Neutrophil (primary cell): ENCODE results near the gene DAPK1.

Experiments
- H3K27ac ChIP-seq: fragments of 200-600 bp; sonication (generic); 2 replicates; pipeline ENCODE4 v1.5.1; 2016; ENCODE audit warnings: mild to moderate bottlenecking, moderate library complexity
- H3K27me3 ChIP-seq: fragments of 200-600 bp; sonication (generic); 2 replicates; pipeline ENCODE4 v1.6.0; 2016; ENCODE audit warnings: mild to moderate bottlenecking
- H3K36me3 ChIP-seq: fragments of 200-600 bp; sonication (generic); 2 replicates; pipeline ENCODE4 v1.5.1; 2017
- H3K4me1 ChIP-seq, 2 experiments: fragments of 200-600 bp in 1 of 2; sonication (generic) in 1 of 2; 1 replicate in 1 of 2; 2 replicates in 1 of 2; pipeline versions ENCODE4 v1.5.1 to v1.6.1; 2013 to 2016; ENCODE audit warnings: low read depth in 1 of 2, low read length in 1 of 2, mild to moderate bottlenecking in 1 of 2, moderate library complexity in 1 of 2; ENCODE audit not compliant: control insufficient read depth in 1 of 2, insufficient read depth in 1 of 2
- H3K4me3 ChIP-seq, 2 experiments: fragments of 200-600 bp in 1 of 2; sonication (generic) in 1 of 2; 1 replicate in 1 of 2; 2 replicates in 1 of 2; pipeline ENCODE4 v1.5.1; 2013 to 2016; ENCODE audit warnings: low read depth in 1 of 2, low read length in 1 of 2, mild to moderate bottlenecking in 1 of 2, moderate library complexity in 1 of 2
- H3K9me3 ChIP-seq: fragments of 200-600 bp; sonication (generic); 2 replicates; pipeline ENCODE4 v1.5.1; 2016
- TF ChIP-seq, protein P1 (sequence below): fragments of 200-600 bp; sonication (generic); IDR thresholded peaks from 2 replicates; pipeline ENCODE4 v1.5.1; 2016; ENCODE audit warnings: antibody characterized with exemption

DAPK1 gene

DNA sequence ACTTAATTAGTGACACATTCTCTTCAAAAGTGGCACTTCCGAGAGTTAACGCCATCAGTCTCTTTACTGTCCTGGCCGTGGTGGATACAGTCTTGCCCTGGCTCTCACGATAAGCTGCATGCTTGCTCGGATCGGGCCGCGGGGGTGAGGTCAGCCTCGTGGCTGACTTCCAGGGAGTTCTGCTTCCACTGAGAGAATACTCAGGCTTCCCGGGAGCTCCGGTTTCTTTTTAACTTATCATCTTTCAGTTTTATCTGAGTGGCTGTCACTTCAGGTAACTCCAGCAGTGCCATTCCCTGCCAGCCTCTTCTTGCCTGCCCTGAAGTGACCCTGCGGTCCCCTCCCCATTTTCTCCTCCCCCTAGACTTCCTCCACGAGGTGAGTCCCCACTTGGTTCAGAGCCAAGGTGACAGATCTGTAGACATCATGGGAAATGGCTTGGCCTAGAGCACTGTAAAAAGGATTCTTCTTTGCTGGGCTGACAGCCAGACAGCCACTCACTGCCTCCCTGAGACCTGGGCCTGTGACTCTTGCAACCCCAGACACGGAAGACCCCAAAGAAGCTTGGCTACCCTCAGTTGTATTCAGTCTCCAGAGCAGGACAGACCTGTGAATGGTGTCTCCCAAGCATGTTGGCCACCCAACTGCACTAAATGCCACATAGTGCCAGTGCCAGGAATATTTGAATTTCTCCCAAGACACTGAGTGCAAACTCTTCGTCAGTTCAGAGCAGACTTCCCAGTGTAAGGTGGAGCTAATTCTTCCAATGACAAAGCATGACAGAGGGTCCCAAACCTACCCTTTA lies 95.1 kb downstream of the DAPK1 start:
- Histone ChIP-seq H3K27ac (peak overlapping the region; percentile 78), H3K27me3 (no peaks in the 10 kb centered on the region), H3K4me3 (no peak overlapping the region), H3K4me1 (peaks cover 36 to 38% of the 10 kb centered on the region in 2 experiments), H3K9me3 (no peaks in the 10 kb centered on the region), H3K36me3 (no peaks in the 10 kb centered on the region)
- TF ChIP-seq, protein P1, sequence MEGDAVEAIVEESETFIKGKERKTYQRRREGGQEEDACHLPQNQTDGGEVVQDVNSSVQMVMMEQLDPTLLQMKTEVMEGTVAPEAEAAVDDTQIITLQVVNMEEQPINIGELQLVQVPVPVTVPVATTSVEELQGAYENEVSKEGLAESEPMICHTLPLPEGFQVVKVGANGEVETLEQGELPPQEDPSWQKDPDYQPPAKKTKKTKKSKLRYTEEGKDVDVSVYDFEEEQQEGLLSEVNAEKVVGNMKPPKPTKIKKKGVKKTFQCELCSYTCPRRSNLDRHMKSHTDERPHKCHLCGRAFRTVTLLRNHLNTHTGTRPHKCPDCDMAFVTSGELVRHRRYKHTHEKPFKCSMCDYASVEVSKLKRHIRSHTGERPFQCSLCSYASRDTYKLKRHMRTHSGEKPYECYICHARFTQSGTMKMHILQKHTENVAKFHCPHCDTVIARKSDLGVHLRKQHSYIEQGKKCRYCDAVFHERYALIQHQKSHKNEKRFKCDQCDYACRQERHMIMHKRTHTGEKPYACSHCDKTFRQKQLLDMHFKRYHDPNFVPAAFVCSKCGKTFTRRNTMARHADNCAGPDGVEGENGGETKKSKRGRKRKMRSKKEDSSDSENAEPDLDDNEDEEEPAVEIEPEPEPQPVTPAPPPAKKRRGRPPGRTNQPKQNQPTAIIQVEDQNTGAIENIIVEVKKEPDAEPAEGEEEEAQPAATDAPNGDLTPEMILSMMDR = no peak

DNA sequence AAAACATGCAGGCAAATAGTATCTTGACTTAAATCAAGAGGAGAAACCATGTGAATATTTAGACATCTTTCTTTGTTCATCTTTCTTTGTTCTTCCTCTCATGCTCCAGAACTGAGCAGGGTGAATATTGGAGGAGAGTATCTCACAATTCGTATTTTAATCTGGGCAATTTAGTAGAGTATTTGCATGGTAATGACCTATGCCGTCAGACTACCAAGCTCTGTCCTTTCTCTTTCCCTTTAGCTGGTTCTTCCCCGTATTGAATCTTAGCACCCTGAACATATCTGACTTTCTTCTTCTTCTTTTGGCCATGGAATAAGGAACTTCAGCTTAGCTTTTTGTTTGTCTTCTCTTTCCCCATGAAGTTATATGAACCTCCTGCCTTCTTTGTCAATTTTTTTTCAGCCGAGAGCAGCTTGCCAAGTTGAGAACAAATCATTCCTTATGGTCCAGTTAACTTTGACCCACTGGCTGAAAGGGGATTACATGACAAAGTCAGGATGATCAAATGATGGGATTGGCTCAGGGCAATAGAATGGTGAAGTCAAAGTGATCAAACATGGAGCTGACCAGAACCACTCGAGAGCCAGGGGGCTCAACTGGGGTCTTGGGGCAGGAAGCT lies 95.8 kb downstream of the DAPK1 start:
- Histone ChIP-seq H3K36me3 (no peaks in the 10 kb centered on the region), H3K4me3 (no peak overlapping the region), H3K27ac (peak overlapping the region; percentile 78), H3K9me3 (no peaks in the 10 kb centered on the region), H3K27me3 (no peaks in the 10 kb centered on the region), H3K4me1 (peaks cover 36 to 39% of the 10 kb centered on the region in 2 experiments)
- TF ChIP-seq, protein P1 = no peak

DNA sequence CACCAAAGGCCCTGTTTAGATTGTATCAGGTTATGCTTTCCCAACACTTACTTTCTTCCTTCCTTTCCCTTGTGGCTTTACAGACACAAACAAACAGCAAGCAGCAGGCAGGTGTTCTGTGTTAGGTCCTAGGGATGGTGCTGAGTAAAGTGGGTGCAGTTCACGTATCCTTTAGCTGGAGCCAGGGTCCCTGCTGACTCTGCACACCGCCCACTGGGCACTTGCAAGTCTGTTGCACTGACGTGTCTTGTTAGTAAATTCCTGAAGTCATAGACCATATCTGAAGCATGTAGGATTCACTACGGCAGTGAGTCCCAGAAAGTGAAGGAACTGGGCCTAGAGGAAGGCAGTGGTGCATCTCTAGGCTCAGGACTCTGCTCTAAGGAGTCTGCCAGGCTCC lies 96.5 kb downstream of the DAPK1 start:
- no peaks in the 10 kb centered on the region for H3K36me3 ChIP-seq
- peak overlapping the region; percentile 78 for H3K27ac ChIP-seq
- TF ChIP-seq, protein P1 = no peak
- no peaks in the 10 kb centered on the region for H3K27me3 ChIP-seq
- H3K9me3 ChIP-seq = no peaks in the 10 kb centered on the region
- H3K4me1 ChIP-seq = peaks cover 36 to 39% of the 10 kb centered on the region in 2 experiments
- H3K4me3 ChIP-seq = no peak overlapping the region

DNA sequence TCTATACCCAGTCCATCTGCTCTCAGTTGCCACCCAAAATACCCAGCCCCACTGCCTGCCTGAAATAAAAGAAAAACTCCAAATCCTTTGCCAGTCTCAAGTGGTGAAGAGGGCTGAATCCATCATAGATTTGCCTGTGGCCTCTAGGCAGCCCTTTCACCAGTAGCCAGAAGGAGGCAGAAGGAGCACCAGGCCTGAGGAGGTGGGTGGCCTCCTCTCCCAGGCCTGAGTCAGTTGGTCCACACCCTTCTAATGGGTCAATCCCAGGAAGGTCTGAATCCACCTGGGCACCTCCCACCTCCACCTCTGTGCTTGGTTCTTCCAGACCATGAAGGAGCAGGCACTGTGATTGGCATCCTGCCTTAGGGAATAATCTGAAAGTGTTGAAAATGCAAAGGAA lies 97.0 kb downstream of the DAPK1 start:
- TF ChIP-seq, protein P1 = no peak
- no peaks in the 10 kb centered on the region for H3K27me3 ChIP-seq
- H3K27ac ChIP-seq = peak overlapping the region; percentile 78
- H3K4me1 ChIP-seq = peaks cover 36 to 39% of the 10 kb centered on the region in 2 experiments
- H3K36me3 ChIP-seq = no peaks in the 10 kb centered on the region
- no peaks in the 10 kb centered on the region for H3K9me3 ChIP-seq
- no peak overlapping the region for H3K4me3 ChIP-seq

DNA sequence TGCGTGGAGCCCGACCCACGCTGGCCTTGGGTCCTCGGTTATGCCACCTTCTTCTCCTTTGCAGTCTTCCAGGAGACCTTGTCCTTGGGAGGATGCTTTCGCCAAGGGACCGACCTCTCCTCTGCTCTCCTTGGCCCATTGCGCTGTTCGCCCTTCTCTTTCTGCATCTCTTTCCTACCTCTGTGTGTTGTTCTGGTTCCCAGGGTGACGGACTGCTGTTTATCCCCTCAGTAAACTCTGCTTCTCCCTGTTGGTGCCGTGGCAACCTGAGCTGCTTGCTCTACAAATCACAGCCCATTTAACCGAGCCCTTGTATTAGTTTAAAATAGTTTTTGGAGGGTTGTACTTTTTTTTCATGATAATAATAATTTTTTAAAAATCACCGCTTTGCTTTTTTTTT lies 97.9 kb downstream of the DAPK1 start:
- no peak overlapping the region for H3K27ac ChIP-seq
- H3K4me1 ChIP-seq = peaks cover 37 to 40% of the 10 kb centered on the region in 2 experiments
- H3K4me3 ChIP-seq = no peak overlapping the region
- H3K36me3 ChIP-seq = no peaks in the 10 kb centered on the region
- TF ChIP-seq, protein P1 = no peak
- H3K9me3 ChIP-seq = no peaks in the 10 kb centered on the region
- H3K27me3 ChIP-seq = no peaks in the 10 kb centered on the region
